ENCODE results near the gene JHY.
A peak's percentile ranks its signal among the peaks of the same experiment; 100 is the strongest.
"Not testable (repeated sequence)": the region's sequence is repeated elsewhere in the genome, so short reads cannot be mapped to it uniquely, and the experiment has no call there.

The JHY gene

DNA sequence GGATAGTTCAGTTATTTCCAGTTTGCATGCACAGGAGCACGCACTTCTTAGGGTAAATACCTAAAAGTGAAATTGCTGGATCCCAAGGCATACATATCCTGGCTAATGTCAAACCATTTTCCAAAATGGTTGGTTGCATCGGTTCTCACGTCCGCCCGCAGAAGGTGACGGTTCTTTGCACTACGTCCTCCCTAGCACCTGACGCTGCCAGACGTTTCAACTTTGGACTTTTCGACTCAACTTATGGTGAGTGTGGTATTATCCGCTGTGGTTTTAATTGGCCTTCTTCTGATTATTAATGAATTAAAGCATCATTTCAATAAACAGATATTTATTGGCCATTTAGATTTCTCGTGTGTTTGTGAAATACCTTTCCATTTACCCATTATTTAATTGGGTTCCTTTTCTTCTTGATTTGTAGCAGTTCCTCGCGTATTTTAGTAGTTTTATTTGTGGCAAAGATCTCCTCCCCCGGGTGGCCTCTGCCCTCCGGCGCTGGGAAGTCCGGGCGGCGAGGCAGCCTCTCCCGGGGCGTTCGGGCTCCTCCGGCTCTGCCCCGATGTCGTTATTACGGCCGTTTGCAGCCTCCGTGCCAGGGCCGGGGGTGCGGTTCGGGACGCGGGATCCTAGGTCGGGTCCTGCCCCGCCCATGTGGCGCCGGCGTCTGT is at the start of gene JHY:
Gene JHY (plus strand): TSS at position 571 of the 668 bp plus-strand sequence. CDS start 3,091 bp downstream, outside the sequence.
- DNase-seq, result peak in 1 of 2 donors; percentile 62

DNA sequence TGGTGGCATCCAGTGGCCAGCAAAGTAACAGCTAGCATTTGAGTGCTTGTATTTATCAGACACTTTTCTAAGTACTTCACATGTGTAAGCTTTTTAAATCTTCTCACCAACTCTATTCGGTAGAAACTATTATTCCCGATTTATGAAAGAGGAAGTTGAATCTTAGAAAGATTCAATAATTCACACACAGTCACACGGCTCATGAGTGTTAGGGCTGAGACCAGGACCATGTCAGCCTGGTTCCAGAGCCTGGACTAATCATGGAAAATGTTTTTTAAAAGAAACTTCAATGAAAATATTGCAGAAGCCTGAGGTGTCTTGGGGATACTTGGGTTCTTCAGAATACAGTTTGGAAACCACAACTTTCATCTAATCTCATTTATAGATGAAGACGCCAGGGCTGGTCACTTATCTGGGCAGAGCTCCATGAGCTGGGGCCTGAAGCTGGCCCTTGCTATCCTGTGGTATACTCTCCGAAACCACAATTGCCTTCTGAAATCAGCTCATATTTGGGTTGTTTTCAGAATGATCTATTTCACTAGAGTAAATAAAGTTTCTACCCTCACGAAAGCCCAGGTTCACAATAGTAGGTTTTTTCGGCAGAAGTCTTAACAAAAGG is 48.6 kb upstream of the JHY start:
- DNase-seq, result no peak

DNA sequence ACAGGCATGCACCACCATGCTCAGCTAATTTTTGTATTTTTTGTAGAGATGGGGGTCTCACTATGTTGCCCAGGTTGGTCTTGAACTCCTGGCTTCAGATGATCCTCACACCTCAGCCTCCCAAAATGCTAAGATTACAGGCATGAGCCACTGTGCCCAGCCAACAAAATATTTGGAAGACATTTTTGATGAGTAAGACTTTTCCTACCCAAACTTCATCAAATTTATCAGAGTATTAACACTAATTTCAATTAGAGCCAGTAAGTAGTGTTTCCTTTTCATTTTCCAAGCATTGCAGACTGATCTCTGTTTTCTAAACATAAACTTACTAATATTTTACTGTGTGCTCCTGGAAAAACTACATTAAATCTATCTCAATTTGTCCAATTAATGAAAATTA is 45.6 kb upstream of the JHY start:
- no peak for DNase-seq

DNA sequence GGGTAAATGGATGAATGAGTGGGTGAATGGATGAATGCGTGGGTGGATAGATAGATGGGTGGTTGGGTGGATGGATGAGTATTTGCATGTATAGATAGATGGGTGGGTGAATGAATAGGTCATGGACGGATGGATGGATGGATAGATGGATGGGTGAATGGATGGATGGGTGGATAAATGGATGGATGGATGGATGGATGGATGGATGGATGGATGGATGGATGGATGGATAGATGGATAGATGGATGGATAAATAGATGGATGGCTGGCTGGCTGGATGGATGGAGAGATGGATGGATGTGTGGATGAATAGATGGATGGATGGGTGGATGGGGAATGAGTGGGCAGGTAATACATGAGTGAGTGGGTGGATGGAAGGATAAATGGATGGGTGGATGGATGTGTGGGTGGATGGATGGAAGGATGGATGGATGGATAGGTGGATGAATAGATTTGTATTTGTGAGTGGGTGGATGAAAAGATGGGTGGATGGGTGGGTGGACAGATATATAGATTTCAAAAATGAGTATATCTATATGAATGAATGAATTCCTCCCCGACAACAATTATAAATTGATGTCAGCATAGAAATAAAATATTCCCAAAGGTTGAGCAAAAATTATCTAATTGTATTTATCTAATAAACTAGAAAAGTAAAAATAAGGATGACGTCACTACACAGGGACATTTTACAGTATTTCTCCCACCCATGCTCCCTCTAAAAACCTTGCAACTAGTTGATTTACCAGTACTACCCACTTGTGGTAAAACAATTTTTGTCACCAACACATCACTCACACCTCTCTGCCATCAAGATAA is 44.8 kb upstream of the JHY start:
- DNase-seq, result no peak

DNA sequence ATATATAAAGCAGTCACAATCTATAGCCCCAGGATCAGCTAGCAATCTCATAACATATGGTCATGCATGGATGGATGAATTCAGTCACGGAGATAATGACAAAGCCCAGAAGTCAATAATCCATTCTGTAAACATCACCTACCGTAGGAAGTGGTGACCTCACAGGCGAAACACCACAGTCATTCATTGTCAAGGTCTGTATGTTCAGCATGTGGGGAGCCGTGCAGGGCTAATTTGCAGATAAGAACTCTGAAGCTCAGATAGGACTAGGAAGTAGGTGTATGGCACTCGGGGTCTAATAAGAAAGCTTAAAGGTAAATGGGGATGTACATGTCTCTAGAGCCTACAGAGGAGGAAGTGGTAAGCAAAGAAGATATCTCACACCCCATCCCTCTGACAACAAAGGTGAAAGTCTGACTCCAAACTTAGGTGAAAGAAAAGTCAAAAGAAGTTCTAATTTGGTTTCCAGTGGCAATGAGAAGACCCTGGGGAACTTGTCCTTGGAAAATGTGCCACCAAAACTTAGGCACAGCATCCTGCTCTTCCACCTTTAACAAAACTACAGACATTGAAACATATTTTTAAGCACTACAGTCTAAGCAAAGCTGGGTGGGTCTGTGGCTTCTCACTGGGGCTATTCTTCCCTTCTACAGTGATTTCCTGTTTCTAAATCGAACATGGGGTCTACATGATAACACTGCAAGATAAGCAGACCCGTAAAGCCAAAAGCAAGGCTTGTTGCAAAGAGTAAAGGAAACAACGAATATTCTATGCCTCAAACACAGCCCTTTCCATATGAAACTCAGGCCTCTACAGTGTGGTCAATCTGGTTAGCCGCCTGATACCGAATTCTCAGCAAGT is 39.0 kb upstream of the JHY start:
- peak; percentile 56 to 74 for DNase-seq

DNA sequence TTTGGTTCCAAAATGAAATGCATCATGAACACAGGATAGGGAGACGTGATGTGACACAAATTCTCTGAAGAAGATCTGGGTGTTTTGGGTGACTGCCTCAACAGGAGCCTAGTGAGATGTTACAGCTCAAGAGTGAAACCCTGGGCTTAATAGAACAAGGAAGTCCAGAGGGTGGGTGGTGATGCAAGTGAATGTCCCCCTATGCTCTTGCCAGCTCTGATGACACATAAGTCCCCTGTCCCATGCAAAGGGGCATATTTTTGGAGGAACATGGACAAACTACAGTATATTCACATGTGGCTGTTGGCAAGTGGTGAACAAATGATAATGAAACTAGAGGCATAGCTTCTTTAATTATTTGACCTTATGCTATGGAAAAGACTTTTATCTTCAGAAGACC is 35.1 kb upstream of the JHY start:
- DNase-seq, result peak in 1 of 2 donors; percentile 24

DNA sequence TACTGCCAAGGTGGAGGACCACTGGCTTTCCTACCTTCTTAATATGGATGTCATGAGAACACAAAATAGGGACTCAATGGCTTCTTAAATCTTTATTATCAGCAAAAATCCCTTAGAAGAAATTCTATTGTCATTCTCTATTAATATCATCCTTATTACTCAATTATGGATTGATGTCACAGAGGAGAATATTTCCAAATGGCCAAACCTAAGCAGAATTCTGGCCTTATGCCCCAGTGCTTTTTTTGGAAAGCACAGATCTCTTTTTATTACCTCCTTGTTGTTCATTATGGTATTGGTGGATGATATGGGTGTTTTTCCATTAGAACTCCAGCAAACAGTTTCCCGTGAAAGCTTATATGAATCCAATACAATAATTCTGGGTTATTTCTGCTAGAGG is 34.4 kb upstream of the JHY start:
- no peak for DNase-seq

DNA sequence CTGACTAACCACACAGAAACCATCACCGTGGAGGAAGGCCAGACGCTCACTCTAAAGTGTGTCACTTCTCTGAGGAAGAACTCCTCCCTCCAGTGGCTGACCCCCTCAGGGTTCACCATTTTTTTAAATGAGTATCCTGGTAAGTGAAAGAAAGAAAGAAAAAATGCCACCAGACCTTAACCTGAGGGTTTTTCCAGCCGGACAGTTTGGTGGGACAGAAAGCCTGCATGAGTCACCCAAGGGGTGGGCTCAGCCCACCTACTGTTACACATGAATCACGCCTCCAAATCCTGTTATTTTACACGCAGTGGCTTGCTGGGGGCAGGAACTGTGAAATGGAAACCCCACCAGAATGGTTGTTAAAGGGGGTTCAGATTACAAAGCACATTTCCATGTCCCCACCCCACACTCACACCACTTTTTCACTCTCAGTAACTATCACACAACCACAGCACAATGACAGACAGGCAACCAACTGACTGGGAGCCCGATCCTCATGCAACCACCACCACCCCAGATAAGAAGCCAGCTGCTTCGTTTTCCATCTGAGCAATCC is 32.4 kb upstream of the JHY start:
- DNase-seq, result peak; percentile 62 to 72

DNA sequence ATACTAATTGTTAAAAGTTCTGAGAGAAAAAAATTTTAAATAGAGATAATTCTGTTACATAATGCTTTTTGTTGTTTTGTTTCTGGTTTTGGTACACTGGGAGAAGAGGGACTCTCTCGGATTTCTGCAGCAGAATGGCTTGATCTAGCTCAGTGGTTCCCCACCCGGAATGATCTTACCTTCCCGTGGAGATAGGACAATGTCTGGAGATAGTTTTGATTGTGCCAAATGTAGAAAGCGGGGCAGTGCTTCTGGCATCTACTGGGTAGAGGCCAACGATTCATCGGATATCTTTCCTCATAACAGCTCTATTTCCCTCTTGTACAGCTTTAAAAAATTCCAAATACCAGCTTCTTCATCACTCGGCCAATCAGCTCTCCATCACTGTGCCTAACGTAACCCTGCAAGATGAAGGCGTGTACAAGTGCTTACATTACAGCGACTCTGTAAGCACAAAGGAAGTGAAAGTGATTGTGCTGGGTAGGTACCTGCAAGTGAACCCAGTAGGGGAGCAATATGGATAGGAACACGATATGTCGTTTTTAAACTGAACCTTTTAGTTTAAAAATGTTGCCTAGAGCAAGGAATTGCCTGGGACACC is 31.1 kb upstream of the JHY start:
- peak; percentile 32 to 61 for DNase-seq

DNA sequence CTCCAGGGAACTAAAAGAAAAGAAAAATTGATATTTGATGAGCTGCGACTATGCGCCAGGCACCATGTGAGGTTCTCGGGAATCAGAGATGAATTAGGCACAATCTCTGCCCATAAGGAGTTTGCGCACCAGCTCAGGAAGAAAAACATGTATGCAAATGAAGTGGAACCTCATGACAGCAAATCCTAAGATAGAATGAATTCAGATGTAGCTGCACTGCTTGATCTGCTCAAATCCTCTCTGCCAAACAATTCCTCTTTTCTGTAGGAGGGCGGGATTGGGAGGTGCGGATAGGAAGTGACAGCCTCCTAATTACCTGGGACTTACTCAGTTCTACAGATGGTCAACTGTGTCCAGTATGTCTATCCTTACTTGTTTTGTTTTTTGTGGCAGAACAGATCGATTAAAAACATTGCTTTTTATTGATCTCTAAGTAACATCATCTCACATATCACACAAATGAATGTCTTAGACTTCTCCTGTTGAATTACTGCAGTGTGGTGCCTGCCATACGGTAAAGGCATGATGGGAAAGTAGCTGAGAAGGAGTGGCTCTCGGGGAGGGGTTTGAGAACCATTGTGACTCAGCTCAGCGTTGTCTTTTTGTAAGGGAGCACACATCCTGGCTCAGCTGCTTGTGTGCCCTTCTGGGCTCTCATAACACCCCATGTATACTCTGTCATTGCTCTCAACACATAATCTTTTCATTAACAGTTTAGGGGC is 30.3 kb upstream of the JHY start:
- DNase-seq, result peak; percentile 26 to 38

DNA sequence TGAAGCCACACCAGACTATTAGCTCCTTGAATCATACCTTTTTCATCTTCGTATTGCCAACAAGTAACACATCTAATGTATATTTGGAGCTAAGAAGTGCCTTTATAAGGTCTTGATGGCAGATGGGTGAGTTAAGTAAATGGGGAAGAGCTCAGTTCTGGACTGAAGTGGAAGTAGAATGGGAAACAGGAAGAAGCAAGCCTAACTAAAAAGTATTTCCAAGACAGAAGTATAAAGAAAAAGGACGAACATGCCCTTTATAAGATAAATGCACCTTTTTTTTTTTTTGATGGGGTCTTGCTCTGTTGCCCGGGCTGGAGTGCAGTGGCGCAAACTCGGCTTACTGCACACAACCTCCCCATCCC is 29.8 kb upstream of the JHY start:
- DNase-seq, result no peak

DNA sequence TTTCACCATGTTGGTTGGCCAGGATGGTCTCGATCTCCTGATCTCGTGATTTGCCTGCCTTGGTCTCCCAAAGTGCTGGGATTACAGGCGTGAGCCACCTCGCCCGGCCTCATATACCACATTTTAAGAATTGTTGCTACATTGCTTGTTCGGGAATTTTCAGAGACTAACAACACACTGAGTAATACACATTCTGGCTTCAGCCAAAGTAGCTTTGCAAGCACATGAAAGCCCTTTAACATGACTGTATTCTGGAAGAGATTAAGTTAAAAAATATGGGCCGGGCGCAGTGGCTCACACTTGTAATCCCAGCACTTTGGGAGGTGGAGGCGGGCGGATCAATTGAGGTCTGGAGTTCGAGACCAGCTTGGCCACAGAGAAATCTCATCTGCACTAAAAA is 29.3 kb upstream of the JHY start:
- no peak for DNase-seq

DNA sequence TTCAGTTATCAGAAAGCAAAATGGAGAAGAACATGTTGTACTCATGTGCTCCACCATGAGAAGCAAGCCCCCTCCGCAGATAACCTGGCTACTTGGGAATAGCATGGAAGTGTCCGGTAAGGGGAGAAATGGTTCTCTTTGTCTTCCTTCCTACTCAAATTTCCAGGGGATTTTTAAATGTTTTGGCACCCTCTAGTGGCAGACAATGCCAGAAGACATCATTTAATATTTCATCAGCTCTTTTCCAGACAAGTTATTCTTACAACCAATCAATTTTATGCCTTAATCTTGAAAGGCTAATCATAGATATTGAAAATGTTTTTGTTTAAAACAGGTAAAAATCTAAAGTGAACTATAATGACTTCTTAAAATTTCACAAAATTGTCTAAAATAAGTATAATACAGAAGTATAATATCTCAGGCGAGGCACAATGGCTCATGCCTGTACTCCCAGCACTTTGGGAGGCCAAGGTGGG is 28.6 kb upstream of the JHY start:
- DNase-seq, result peak; percentile 47 to 79

DNA sequence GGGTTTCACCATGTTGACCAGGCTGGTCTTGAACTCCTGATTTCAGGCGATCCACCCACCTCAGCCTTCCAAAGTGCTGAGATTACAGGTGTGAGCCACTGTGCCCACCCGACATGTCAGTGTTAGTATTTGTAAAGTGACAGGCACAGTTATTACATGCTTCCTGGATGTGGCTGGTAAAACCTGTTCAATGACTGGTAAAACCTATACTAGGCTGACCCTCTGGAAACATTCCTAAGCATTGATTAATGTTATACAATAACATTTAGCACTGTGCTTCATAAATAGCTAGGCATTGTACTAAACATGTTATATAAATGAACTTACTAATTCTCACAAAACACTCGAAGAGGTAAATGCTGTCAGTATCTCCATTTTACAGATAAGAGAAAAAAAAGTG is 20.9 kb upstream of the JHY start:
- DNase-seq, result no peak

DNA sequence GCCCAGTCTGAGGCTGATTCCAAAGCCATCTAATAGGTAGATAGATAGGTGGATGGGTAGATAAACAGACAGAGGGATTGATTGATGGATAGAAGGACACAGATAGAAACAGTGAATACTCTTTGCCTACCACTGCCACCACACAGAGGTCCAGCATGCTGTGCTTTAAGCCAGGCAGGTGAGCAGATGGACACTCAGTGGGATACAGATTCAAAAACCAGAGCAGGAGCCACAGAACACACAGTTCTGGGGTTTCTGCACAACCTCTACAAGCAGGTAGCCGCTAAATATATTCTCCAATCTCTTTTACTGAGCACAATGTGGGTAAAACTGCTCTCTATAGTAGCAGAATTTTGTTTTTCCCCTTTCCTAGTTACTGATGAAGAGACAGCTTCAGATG is 20.5 kb upstream of the JHY start:
- no peak for DNase-seq

DNA sequence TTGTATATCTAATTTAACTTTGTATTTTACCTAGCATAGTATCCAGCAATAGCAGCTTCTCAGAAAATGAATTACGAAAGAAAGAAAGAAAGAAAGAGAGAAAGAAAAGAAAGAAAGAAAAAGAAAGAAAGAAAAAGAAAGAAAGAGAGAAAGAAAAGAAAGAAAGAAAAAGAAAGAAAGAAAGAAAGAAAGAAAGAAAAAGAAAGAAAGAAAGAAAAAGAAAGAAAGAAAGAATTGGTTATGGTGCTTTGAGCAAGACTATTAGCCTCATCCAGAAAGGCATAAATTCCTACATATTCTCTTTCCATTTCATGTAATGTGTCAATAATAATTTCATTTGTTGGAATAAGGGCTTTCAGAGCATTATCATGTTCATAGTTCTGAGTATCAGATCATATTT is 19.4 kb upstream of the JHY start:
- not testable (repeated sequence) for DNase-seq

DNA sequence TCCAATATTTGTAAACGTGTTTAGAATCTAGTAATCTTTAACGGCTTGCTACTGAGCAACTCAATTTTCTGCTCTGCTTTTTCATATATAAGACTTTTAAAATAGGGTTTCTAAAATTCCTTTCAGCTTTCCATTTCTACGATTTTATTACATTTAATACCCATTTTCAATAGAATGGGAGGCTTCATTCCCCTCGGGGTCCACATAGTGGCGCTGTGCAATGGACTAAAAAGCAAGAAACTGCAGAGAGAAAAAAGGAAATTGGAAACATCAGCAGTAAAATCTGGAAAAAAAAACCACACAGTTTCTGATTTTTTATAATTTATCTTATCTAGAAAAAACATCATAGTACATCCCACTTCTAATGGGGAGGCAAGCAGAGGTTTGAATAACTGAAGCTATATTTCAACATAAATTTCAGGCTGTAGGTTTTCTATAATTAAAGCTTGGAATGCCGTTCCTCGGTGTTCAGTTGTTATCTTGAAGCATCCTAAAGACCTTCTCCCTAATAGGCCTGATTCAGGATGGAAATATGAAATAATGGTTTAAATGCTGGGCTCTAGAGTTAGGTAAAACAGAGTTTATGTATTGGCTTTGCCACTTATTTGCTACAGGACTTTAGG is 18.7 kb upstream of the JHY start:
- peak; percentile 41 to 42 for DNase-seq

DNA sequence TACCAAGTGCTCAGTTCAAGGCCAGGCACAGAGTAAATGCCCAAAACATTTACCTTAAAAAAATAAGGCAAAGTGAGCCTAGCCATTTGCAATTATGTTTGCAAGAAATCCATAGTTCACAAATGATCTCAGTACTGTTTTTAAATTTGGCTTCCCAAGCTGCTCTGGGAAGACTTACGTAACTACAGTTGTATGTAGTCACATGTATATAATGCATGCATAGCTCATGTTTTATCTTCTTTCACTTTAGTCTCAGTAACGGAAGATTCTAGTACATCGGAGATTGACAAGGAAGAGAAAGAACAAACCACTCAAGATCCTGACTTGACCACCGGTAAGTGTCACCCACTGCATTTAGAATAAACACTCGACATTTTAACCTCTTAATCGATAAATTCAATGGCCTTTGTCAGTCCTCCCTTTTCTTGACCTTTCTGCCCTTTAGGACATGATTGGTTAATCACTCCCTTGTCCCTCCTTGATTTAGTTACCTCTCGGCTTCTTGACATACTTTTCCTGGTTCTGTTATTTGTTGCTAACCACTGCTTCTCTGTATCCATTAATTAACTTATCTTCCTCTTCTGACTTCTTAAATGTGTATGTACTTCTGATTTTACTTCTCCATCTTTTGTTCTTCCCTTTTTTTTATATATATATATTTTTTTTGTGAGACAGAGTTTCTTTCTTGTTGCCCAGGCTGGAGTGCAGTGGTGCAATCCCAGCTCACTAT is 18.0 kb upstream of the JHY start:
- DNase-seq, result no peak

DNA sequence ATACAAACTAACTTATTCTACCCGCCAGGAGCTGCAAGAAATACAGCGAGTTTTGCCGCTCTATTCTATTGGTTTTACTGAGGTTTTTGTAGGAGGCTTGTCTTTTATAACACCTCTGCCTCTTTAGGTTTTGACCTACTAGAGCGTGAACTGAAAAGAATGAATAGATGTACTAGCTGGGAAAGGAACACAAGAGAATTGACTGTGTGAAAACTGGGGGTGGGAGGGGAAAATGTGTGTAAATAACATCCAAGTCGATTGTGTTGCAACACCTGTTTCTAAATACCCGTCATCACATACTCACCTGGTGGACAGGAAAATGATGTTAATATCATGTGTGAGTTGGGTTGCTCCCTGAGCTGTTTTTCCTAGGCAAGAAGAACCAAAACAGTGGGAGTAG is 12.9 kb upstream of the JHY start:
- DNase-seq, result no peak

DNA sequence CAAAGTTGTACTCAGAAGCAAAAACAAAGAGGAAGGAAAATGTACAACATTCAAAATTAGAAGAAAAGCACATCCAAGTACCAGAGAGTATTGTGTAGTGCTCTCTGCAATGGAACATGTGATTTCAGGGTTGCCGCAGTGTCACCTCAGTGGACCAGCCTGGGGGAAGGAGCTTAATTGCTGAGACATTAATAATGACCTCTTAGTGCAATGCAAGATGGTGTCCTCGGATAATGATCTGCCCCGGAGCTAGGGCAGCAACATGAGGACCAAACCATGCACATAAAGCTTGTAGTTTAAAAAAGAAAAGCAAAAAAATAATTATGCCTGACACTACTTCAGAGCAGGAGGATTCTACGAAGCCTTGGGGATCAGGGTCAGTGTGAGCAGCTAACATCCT is 11.3 kb upstream of the JHY start:
- no peak for DNase-seq
